Activated CD4-positive, alpha-beta T cell treated with anti-CD3 and anti-CD28 coated beads, Interleukin-2, amount 10 ng/mL, durations not matched to agents 7 days and 5 days (primary cell): Measurements from ENCODE around the gene VEZF1. TPM values are rescaled to one million over a fixed set of nuclear protein-coding genes. Genes with fewer than 3 reads are reported as not detected.
"Not testable (repeated sequence)": the region's sequence is repeated elsewhere in the genome, so short reads cannot be mapped to it uniquely, and the experiment has no call there.

ENCODE experiments used
- CTCF ChIA-PET: fragments of 350-600 bp; sonication (Branson Sonifier 250); formaldehyde crosslinking; loops from one replicate; lab custom pipeline; 2021; ENCODE audit warnings: antibody characterized with exemption; lab: Charles Lee
- POLR2A ChIA-PET: fragments of 350-600 bp; sonication (Branson Sonifier 250); formaldehyde crosslinking; loops from one replicate; lab custom pipeline; 2021; ENCODE audit warnings: antibody characterized with exemption; lab: Charles Lee
- DNase-seq: peaks from one replicate; pipeline ENCODE4 v3.0.0-alpha.2; 2020
- H3K27ac Mint-ChIP-seq: one replicate; pipeline ENCODE4 v1.8.0; 2021; ENCODE audit warnings: mild to moderate bottlenecking, moderate library complexity, mixed read lengths
- H3K27me3 Mint-ChIP-seq: one replicate; pipeline ENCODE4 v1.8.0; 2021; ENCODE audit warnings: mixed read lengths
- H3K36me3 Mint-ChIP-seq: one replicate; pipeline ENCODE4 v1.8.0; 2021; ENCODE audit warnings: low read depth, mixed read lengths
- H3K4me1 Mint-ChIP-seq: one replicate; pipeline ENCODE4 v1.8.0; 2021; ENCODE audit warnings: mixed read lengths
- H3K4me3 Mint-ChIP-seq: one replicate; pipeline ENCODE4 v1.8.0; 2021; ENCODE audit warnings: mild to moderate bottlenecking, moderate library complexity, mixed read lengths
- H3K9me3 Mint-ChIP-seq: one replicate; pipeline ENCODE4 v1.8.0; 2021; ENCODE audit warnings: mixed read lengths
- total RNA-seq, 2 experiments: library from RNA; stranded (reverse); gene quantifications; one replicate each; pipeline ENCODE4 v1.2.3, GENCODE V29; 2021

VEZF1 gene
- total RNA-seq, 2 experiments from 2014 or later = 46.7 to 52.0 TPM

DNA sequence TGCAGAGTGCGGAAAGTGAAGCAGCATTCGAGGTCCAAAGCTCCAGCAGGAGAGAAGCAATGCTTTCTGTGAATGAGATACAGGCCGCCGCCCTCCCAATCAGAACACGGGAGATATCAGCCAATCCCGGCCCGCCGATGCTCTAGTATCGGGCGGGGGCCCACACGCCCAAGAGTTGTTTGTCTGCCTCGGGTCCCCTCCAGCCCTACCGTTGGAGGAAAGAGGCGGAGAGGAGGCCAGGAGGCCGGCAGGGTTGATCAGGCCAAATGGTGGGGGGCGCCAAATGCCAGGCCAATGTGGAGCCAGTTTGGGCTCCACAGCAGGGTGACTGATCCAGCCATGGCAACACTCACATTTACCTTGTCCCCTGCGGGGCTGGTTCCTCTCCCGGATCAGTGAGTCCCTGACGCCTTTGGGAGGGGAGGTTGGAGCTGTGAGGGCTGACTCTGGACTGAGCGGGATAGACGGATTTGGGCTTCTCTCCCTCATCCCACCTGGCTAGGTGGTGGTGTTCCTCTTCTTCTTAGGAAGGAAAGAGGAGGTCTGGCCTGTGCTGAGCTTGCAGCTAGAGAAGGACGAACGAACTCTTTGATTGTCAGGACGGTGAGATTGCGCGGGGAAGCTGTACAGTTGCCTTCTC, 22.4 kb downstream of the VEZF1 start:
- POLR2A ChIA-PET = no interaction called here

GRCh38 chr17:57963149-57963511, 24.9 kb downstream of the VEZF1 start:
- no peak for DNase-seq
- Mint-ChIP-seq H3K4me1 (no peaks in the 10 kb centered on the region), H3K4me3 (no peak overlapping the region), H3K27me3 (peaks cover 28% of the 10 kb centered on the region), H3K27ac (no peak overlapping the region), H3K9me3 (no peaks in the 10 kb centered on the region), H3K36me3 (no peaks in the 10 kb centered on the region)
- ChIA-PET POLR2A (no interaction called here), CTCF (interaction anchor here (2.0 kb wide), 1 partner anchor 10 kb away, joined by 9 read pairs; no protein-coding TSS in a partner anchor)

More for the DNA sequence above, 22.4 kb downstream of the VEZF1 start:
- H3K27me3 Mint-ChIP-seq = peaks cover 15% of the 10 kb centered on the region
- no peaks in the 10 kb centered on the region for H3K4me1 Mint-ChIP-seq
- H3K36me3 Mint-ChIP-seq = no peaks in the 10 kb centered on the region
- DNase-seq = no peak
- no peak overlapping the region for H3K27ac Mint-ChIP-seq
- no peaks in the 10 kb centered on the region for H3K9me3 Mint-ChIP-seq
- H3K4me3 Mint-ChIP-seq = no peak overlapping the region
- CTCF ChIA-PET = interaction anchor here (1.0 to 3.0 kb wide), 6 partner anchors 10 to 73 kb away, joined by 3 to 8 read pairs (median 4); partner anchors contain the start of gene CUEDC1

DNA sequence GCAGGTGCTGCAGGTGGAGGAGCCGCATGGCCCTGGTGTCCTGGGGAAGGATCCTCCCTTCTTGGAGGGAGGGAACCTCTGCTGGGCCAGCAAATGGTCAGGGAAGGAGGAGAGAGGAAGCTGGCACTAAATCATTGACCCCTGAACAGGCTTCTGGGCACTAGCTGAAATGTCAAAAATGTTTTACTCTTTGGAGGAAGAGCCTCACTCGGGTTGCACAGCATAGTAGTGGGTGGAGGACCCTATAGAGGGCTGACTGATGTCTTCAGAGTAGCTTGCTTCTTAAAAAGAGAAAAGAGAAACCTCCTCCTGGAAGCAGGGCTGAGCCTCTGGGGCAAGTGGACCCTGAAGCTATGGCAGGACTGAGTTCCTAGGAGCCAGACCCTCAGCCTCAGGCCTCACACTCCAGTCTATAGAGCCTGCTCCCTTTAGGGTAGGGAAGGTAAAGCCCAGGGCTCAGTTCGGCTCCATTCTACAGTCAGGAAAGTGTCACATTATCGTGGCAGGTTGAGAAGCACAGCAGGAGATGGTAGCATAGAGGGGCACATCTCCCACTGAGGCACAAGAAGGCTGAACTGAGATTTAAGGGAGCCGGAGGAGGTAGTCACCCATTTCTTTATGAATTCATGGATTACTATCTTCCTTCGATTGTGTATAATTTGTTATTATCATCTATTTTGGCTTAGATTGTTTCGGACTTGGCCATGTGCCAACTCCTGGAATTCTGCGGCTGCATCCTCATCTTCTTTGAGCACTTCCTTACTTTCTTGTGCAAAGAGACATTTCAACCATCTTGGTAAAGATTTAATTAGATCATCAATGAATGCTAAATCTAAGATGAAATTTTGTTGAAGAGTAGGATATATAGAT, 25.5 kb downstream of the VEZF1 start:
- H3K4me3 Mint-ChIP-seq = no peak overlapping the region
- peaks cover under 1% of the 10 kb centered on the region for H3K4me1 Mint-ChIP-seq
- ChIA-PET CTCF (interaction anchor here (0.7 to 2.0 kb wide), 2 partner anchors 9 to 103 kb away, joined by 3 to 9 read pairs; no protein-coding TSS in a partner anchor), POLR2A (no interaction called here)
- no peaks in the 10 kb centered on the region for H3K36me3 Mint-ChIP-seq
- H3K9me3 Mint-ChIP-seq = no peaks in the 10 kb centered on the region
- H3K27ac Mint-ChIP-seq = no peak overlapping the region
- no peak for DNase-seq
- peaks cover 34% of the 10 kb centered on the region for H3K27me3 Mint-ChIP-seq

DNA sequence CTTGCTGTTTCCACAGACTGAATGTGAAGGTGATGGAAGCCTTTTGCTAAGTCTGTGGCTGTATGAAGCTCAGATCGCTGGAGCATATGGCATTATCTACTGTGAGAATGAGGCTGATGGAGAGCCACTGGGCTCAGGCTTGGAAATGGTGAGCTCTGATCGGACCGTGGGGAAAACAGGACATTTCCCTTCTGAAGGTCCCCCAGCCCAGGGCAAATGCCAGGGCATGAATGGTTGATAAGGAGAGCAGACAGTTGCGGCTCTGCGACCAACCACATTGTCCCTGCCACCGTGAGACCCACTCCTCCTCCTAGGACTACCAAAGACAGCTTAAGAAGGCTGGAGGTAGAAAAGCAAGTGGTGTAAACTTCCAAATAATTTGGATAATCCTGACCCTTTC, 28.1 kb downstream of the VEZF1 start:
- Mint-ChIP-seq H3K27me3 (peaks cover 51% of the 10 kb centered on the region), H3K4me1 (peaks cover 16% of the 10 kb centered on the region), H3K9me3 (no peaks in the 10 kb centered on the region), H3K27ac (no peak overlapping the region), H3K36me3 (no peaks in the 10 kb centered on the region), H3K4me3 (no peak overlapping the region)
- POLR2A ChIA-PET = no interaction called here
- no peak for DNase-seq
- CTCF ChIA-PET = interaction anchor here (1.2 to 1.4 kb wide), 2 partner anchors 13 to 23 kb away, joined by 3 to 6 read pairs; no protein-coding TSS in a partner anchor

GRCh38 chr17:57958391-57958790, 29.7 kb downstream of the VEZF1 start:
- CTCF ChIA-PET = interaction anchor here (0.6 kb wide), 1 partner anchor 23 kb away, joined by 3 read pairs; no protein-coding TSS in a partner anchor
- DNase-seq, H3K4me3 Mint-ChIP-seq, H3K27ac Mint-ChIP-seq, H3K9me3 Mint-ChIP-seq, H3K36me3 Mint-ChIP-seq, POLR2A ChIA-PET: not testable (repeated sequence)
- Mint-ChIP-seq H3K4me1 (peaks cover 19% of the 10 kb centered on the region), H3K27me3 (peaks cover 61% of the 10 kb centered on the region)

DNA sequence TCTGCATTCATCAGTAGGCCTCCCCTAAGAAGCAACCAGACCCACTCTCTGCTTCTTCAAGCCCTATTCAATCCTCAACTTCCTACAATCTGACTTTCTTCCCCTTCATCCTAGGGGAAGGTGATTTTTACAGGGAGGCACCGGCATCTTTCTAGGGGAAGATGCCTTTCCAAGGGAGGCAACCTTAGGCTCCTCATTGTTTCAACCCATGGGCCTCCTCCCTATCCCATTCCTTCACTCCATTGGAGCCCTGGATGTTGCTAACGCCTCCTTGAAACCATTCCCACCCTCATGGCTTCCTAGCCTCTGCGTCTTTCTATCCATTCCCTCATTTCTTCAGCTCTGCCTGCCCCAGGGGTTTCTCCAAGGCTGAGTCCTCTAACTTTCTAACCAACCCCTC, 30.2 kb downstream of the VEZF1 start:
- H3K36me3 Mint-ChIP-seq = no peaks in the 10 kb centered on the region
- peaks cover 21% of the 10 kb centered on the region for H3K4me1 Mint-ChIP-seq
- ChIA-PET CTCF (interaction anchor here (0.6 kb wide), 1 partner anchor 23 kb away, joined by 3 read pairs; no protein-coding TSS in a partner anchor), POLR2A (no interaction called here)
- H3K27me3 Mint-ChIP-seq = peaks cover 64% of the 10 kb centered on the region
- no peak overlapping the region for H3K4me3 Mint-ChIP-seq
- no peak overlapping the region for H3K27ac Mint-ChIP-seq
- DNase-seq = no peak
- no peaks in the 10 kb centered on the region for H3K9me3 Mint-ChIP-seq

DNA sequence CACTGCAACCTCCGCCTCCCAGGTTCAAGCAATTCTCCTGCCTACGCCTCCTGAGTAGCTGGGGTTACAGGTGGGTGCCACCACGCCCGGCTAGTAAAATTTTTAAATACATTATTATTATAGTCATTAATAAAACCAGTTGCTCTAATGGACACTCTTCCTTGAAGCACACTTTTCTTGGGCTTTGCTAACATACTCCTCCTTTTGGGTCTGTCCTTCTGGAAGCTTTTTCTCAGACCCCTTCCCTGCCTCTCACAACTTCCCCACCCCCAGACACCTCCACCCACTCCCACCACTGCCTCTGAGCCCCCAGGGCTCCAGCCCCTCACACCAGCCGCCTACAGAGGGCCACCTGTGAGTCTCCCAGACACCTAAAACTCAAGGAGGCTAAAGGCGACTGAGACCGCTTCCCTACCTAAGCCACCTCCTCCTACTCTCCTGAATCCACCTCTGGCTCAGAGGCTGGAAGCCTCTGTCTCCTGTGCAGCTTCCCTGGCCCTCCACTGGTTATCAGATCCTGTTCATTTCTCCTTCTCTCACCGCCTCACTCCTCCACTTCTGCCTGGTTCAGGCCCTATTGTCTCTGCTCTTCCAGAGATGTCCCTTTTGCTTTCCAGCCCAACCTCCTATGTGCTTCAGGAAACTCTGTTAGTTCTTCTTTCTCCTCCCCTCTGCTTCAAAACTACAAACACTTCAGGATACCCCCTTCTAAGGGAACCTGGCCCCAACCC, 30.8 kb downstream of the VEZF1 start:
- peaks cover 64% of the 10 kb centered on the region for H3K27me3 Mint-ChIP-seq
- H3K9me3 Mint-ChIP-seq = no peaks in the 10 kb centered on the region
- DNase-seq = no peak
- H3K27ac Mint-ChIP-seq = no peak overlapping the region
- CTCF ChIA-PET = interaction anchor here (1.9 to 2.8 kb wide), 2 partner anchors 10 to 42 kb away, joined by 9 read pairs; no protein-coding TSS in a partner anchor
- H3K4me1 Mint-ChIP-seq = peaks cover 21% of the 10 kb centered on the region
- POLR2A ChIA-PET = no interaction called here
- no peak overlapping the region for H3K4me3 Mint-ChIP-seq
- no peaks in the 10 kb centered on the region for H3K36me3 Mint-ChIP-seq

DNA sequence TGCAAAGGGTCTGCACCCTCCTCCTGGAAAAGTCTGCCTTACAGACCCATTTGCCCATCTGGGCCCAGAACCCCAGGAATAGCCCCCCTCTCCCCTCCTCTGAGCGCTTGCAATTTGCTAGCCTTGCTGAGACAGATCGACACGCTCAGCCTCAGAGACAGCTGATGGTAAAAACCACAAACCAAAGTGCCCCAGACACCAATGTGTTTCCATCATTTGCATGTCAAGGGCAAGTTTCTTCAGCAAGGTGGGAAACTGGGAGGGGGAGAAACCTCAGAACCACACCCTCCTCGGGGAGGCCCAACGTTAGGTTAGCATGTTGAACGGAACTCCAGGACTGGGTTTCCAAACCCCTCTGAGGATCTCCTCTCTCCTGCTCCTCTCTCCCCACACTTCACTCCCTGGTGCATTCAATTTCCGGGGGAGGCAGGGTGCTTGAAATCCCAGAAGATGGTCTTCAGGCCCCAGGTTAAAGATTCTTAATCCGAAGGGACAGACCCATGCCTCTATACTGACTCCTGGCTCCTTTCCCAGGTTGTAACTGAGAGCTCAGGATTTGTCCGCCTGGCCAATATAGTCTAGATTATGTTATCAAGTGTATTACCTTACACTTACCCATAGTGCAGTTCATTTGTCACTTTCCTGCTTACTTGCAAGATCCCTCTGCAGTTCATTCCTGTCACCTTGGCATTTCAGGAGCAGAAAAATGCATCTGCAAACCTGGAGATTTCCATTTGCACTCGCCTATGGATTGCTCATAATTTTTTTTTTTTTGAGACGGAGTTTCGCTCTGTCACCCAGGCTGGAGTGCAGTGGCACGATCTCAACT, 31.5 kb downstream of the VEZF1 start:
- Mint-ChIP-seq H3K36me3 (no peaks in the 10 kb centered on the region), H3K27me3 (peaks cover 61% of the 10 kb centered on the region), H3K4me1 (peaks cover 21% of the 10 kb centered on the region), H3K9me3 (no peaks in the 10 kb centered on the region), H3K4me3 (peak overlapping the region; percentile 55), H3K27ac (no peak overlapping the region)
- ChIA-PET POLR2A (no interaction called here), CTCF (interaction anchor here (0.8 to 2.8 kb wide), 12 partner anchors 10 to 90 kb away, joined by 3 to 9 read pairs (median 4); no protein-coding TSS in a partner anchor)
- DNase-seq = peak; percentile 69

DNA sequence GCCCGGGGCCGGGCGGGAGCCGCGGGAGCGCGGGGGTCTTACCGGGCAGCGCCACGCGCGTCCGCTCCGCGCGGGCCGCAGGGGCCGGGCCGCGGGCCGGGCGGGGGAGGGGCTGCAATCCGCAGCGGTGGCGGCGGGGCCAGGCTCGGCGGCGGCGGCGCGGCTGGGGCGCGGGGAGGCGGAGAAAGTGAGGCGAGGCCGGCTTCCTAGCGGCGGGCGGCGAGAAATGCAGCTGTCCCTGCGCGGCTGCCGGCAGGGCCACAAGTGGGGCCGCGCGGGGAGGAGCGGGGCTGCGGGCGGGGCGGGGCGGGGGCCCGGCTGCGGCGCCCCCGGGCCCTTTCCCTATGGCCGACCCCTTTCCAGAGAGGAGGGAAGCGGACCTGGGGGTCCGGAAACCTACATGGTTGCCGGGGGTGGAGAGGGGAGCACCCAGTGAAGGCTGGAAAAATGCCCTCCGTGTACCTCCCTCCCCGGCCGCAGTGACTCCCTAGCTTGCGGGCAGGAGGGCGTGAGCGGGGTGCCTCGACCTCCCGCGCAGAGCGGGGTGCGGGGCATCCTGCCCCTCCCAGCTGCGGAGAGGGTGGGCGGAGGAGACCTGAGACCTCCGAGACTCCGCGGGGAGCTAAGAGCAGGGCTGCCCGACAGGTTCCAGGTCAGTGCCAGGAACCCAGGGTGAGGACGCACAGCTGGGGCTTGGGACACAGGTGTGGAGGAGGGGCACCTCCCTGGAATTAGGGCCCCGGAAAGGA, 32.7 kb downstream of the VEZF1 start, which contains the start of gene CUEDC1:
CUEDC1 (minus strand) TSS at position 230 of the 749 bp plus-strand sequence. CDS start 69,848 bp downstream, outside the sequence.
- peak; percentile 62 for DNase-seq
- Mint-ChIP-seq H3K27me3 (peaks cover 58% of the 10 kb centered on the region), H3K9me3 (no peaks in the 10 kb centered on the region), H3K4me1 (peaks cover 27% of the 10 kb centered on the region), H3K27ac (no peak within 1 kb of the TSS), H3K4me3 (peak within 1 kb of the TSS; percentile 55), H3K36me3 (no peaks in the 10 kb centered on the region)
- CTCF ChIA-PET = interaction anchor here (0.6 to 2.8 kb wide), 15 partner anchors 9 to 89 kb away, joined by 3 to 9 read pairs (median 4); no protein-coding TSS in a partner anchor
- POLR2A ChIA-PET = no interaction called here

- Mint-ChIP-seq H3K9me3 (no peaks in the 10 kb centered on the region), H3K27ac (no peak overlapping the region), H3K4me3 (peak overlapping the region; percentile 51), H3K36me3 (no peaks in the 10 kb centered on the region), H3K4me1 (peaks cover 33% of the 10 kb centered on the region), H3K27me3 (peaks cover 54% of the 10 kb centered on the region)
- DNase-seq = no peak
- ChIA-PET CTCF (interaction anchor here (0.7 to 2.8 kb wide), 6 partner anchors 8 to 94 kb away, joined by 3 to 9 read pairs (median 6); no protein-coding TSS in a partner anchor), POLR2A (no interaction called here)
Observed at GRCh38 chr17:57954397-57955182, 33.5 kb downstream of the VEZF1 start.
